Colonic mucosa (tissue), 4 donors: ENCODE measurements around the gene CCDC197. TPM values are rescaled to one million over a fixed set of nuclear protein-coding genes. Genes with fewer than 3 reads are reported as not detected.

ENCODE experiments used
- DNase-seq: peaks from one replicate; pipeline ENCODE4 v3.0.0-alpha.2; 2020
- H3K27ac ChIP-seq: fragments of 200-600 bp; one replicate; pipeline ENCODE4 v1.8.0; 2021
- H3K27me3 ChIP-seq: fragments of 200-600 bp; one replicate; pipeline ENCODE4 v1.8.0; 2021
- H3K36me3 ChIP-seq: fragments of 200-600 bp; one replicate; pipeline ENCODE4 v1.8.0; 2021
- H3K4me1 ChIP-seq: fragments of 200-600 bp; one replicate; pipeline ENCODE4 v1.8.0; 2021; ENCODE audit warnings: mild to moderate bottlenecking
- H3K4me3 ChIP-seq: fragments of 200-600 bp; one replicate; pipeline ENCODE4 v1.8.0; 2021
- H3K9ac ChIP-seq, 2 donors: one replicate each; pipeline ENCODE4 v1.7.0; 2013; ENCODE audit warnings: control low read depth in 2 of 2, low read depth in 2 of 2, low read length in 2 of 2
- H3K9me3 ChIP-seq: fragments of 200-600 bp; one replicate; pipeline ENCODE4 v1.8.0; 2021
- intact Hi-C: fragments of 100-400 bp; cut with DNase I; formaldehyde crosslinking; loops from one replicate; pipeline ENCODE4 v1.14.1; 2022
- total RNA-seq, 2 donors: library from RNA; stranded (reverse); fragmentation: NEBNext Ultra II Directional in 1 of 2; extraction: Animal tissue kit (Norgen Biotek cat#: 25700) in 1 of 2; gene quantifications; one replicate each; pipeline ENCODE4 v1.2.1, GENCODE V29; 2021
- TF ChIP-seq, protein P1 (sequence below): fragments of 200-600 bp; IDR thresholded peaks from one replicate; pipeline ENCODE4 v1.8.0; 2022; ENCODE audit warnings: antibody characterized with exemption, mild to moderate bottlenecking
- donor health status: healthy.
- donor health status: DM: no; HTN: no; CAD: no.
- donor health status: DM: no; HTN: no; CAD: no.

The CCDC197 gene
- total RNA-seq, 2 donors from 2014 or later, result not detected

DNA sequence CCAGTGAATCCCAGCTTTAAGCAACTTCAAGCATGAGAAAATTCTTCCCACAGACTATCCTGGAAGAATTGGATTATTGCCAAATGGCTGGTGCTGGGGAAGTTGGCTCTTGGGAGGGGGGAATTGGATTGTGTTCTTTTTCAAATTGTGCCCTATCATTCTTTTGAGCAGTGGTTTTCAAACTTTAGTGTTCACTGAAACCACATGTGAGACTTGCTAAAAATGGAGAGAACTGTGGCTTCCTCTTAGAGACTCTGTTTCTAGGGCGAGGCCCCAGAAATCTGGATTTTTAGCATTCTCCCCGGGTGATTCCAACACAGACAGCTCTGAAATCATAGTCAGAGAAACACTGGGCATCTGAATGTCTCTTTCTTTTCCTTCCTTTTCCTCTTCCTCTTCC lies 14.7 kb downstream of the CCDC197 start:
- Histone ChIP-seq H3K4me1 (no peaks in the 10 kb centered on the region), H3K27ac (no peak overlapping the region), H3K36me3 (no peaks in the 10 kb centered on the region), H3K9ac (no peak overlapping the region), H3K27me3 (no peaks in the 10 kb centered on the region), H3K4me3 (no peak overlapping the region), H3K9me3 (no peaks in the 10 kb centered on the region)
- intact Hi-C loops, result no loop called here
- TF ChIP-seq, protein P1, sequence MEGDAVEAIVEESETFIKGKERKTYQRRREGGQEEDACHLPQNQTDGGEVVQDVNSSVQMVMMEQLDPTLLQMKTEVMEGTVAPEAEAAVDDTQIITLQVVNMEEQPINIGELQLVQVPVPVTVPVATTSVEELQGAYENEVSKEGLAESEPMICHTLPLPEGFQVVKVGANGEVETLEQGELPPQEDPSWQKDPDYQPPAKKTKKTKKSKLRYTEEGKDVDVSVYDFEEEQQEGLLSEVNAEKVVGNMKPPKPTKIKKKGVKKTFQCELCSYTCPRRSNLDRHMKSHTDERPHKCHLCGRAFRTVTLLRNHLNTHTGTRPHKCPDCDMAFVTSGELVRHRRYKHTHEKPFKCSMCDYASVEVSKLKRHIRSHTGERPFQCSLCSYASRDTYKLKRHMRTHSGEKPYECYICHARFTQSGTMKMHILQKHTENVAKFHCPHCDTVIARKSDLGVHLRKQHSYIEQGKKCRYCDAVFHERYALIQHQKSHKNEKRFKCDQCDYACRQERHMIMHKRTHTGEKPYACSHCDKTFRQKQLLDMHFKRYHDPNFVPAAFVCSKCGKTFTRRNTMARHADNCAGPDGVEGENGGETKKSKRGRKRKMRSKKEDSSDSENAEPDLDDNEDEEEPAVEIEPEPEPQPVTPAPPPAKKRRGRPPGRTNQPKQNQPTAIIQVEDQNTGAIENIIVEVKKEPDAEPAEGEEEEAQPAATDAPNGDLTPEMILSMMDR, result no peak
- no peak for DNase-seq

DNA sequence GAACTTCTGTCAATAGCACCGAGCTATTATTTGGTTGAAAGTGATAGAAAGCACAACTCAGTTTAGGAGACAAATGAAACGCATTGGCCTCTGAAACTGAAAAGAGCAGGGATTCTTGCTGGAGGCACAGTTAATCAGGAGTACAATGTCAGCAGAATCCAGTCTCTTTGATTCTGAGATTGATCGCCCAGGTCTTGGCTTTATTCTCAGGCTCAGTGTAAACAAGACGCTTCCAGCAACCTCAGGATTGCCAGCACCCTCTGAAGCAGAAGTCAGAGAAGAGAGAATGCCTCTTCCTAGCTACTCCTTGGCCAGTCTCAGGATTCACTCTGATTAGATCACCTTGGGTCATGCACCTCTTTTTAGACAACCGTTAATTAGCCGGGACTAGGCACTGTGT lies 17.3 kb downstream of the CCDC197 start:
- no peak overlapping the region for H3K4me3 ChIP-seq
- no peak for DNase-seq
- H3K9ac ChIP-seq, result no peak overlapping the region
- no peaks in the 10 kb centered on the region for H3K4me1 ChIP-seq
- H3K9me3 ChIP-seq, result no peaks in the 10 kb centered on the region
- no peaks in the 10 kb centered on the region for H3K27me3 ChIP-seq
- intact Hi-C loops, result no loop called here
- no peak overlapping the region for H3K27ac ChIP-seq
- H3K36me3 ChIP-seq, result no peaks in the 10 kb centered on the region
- TF ChIP-seq, protein P1, result no peak

DNA sequence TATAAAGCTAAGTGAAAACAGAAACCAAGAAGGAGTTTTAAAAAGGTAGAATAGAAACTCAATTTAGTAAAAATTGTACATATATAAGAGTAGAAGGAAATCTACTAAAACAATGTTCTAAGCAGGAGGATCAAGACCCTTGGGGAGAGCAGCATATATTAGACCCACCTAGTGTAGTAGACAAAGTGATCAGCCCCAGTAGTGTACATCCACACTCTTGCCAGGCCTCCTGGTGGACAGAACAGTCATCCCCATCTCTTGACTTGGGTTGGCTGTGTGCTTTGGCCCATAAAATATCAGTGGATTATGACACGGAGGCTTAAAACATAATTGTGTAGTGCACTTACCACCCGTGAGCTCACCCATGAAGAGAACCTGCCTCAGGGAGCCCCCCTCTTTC lies 18.1 kb downstream of the CCDC197 start:
- TF ChIP-seq, protein P1, result no peak
- no peaks in the 10 kb centered on the region for H3K9me3 ChIP-seq
- intact Hi-C loops, result no loop called here
- DNase-seq, result no peak
- H3K4me1 ChIP-seq, result no peaks in the 10 kb centered on the region
- no peaks in the 10 kb centered on the region for H3K36me3 ChIP-seq
- H3K9ac ChIP-seq, result no peak overlapping the region
- no peak overlapping the region for H3K4me3 ChIP-seq
- H3K27me3 ChIP-seq, result no peaks in the 10 kb centered on the region
- H3K27ac ChIP-seq, result no peak overlapping the region

DNA sequence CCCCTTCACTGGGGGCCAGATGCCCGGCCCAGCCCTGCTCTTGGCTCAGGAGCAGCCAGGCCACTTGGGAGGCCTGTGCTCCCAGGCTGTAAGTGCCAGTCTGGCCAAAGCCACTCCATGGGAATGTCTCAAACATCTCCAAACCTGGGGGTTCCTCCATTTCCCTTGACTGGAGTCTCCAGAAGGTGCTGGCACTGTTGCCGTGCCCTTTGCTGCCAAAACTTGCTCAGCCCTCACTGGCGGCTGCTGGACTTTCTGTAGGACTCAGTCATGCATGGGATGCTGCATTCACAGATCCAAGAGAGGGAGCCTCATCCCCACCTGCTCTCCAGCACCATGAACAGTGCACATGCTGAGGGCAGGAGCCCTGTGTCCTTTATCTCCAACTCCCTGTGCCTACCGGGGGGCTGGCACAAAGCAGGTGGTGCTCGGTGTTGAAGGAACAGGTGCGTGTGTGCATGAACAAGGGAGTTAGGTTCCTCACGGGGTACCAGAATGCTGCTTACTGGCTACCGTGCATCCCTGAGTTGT lies 19.4 kb downstream of the CCDC197 start:
- no peaks in the 10 kb centered on the region for H3K4me1 ChIP-seq
- no peaks in the 10 kb centered on the region for H3K36me3 ChIP-seq
- H3K4me3 ChIP-seq, result no peak overlapping the region
- intact Hi-C loops, result no loop called here
- H3K9ac ChIP-seq, result no peak overlapping the region
- DNase-seq, result no peak
- no peak overlapping the region for H3K27ac ChIP-seq
- no peaks in the 10 kb centered on the region for H3K27me3 ChIP-seq
- TF ChIP-seq, protein P1, result no peak
- no peaks in the 10 kb centered on the region for H3K9me3 ChIP-seq

DNA sequence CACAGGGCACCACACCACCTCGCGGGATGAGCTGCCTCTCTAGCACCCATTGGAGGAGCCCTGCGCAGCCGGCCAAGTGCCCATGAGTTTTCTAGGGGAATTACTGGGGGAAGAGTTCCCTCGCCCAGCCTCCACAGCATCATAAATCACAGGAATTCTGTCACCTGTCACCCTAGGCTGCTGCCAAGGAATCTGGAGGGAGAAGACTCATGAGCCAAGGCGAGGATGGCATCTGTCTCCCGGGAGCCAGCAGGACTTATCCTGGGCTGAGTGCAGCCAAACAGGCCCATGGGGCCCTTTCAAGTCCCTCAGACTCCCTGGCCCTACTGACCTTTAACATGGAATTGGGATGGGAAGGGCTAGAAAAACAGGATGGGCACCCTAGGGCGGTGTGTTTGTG lies 21.2 kb downstream of the CCDC197 start:
- Histone ChIP-seq H3K27me3 (no peaks in the 10 kb centered on the region), H3K4me3 (no peak overlapping the region), H3K27ac (no peak overlapping the region), H3K9me3 (no peaks in the 10 kb centered on the region), H3K36me3 (no peaks in the 10 kb centered on the region), H3K9ac (no peak overlapping the region), H3K4me1 (no peaks in the 10 kb centered on the region)
- TF ChIP-seq, protein P1, result no peak
- intact Hi-C loops, result no loop called here
- no peak for DNase-seq

DNA sequence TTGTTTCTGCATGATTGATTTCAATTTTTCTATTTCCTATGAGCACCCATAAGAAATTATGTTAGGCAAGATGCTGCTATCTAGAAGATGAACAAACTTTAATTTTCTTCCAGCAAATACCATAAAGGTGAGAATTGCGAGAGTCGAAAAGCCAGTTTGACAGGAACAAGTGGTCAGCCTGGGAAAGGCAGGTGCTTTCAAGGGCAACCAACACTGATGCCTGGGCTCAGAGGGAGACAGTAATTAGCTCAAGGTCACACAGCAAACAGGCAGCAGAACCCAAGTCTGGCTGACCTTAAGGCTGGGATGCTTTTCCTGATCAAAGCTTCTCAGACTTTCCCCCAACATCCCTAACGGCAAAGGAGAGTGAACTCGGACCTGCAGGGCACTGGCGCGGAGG lies 22.2 kb downstream of the CCDC197 start:
- no peak overlapping the region for H3K4me3 ChIP-seq
- no peaks in the 10 kb centered on the region for H3K4me1 ChIP-seq
- intact Hi-C loops, result no loop called here
- H3K27me3 ChIP-seq, result no peaks in the 10 kb centered on the region
- H3K9me3 ChIP-seq, result no peaks in the 10 kb centered on the region
- H3K9ac ChIP-seq, result no peak overlapping the region
- no peaks in the 10 kb centered on the region for H3K36me3 ChIP-seq
- no peak overlapping the region for H3K27ac ChIP-seq
- no peak for DNase-seq
- TF ChIP-seq, protein P1, result no peak
